Measurements from ENCODE around the gene GPR156.

Gene GPR156

GRCh38 chr3:120177707-120178306 is 107.2 kb downstream of the GPR156 start:
- no peak overlapping the region for H3K4me3 ChIP-seq (ENCODE audit: low read length)
- no peaks in the 10 kb centered on the region for H3K27me3 ChIP-seq (ENCODE audit: insufficient read depth, low read length)
- no peaks in the 10 kb centered on the region for H3K9me3 ChIP-seq (ENCODE audit: low read length)
- H3K36me3 ChIP-seq (ENCODE audit: insufficient read depth, low read length) = no peaks in the 10 kb centered on the region
- peak overlapping the region; percentile 30 for H2AFZ ChIP-seq (ENCODE audit: low read depth, low read length)
- peaks cover 5% of the 10 kb centered on the region for H3K4me1 ChIP-seq (ENCODE audit: insufficient read depth, low read length)

DNA sequence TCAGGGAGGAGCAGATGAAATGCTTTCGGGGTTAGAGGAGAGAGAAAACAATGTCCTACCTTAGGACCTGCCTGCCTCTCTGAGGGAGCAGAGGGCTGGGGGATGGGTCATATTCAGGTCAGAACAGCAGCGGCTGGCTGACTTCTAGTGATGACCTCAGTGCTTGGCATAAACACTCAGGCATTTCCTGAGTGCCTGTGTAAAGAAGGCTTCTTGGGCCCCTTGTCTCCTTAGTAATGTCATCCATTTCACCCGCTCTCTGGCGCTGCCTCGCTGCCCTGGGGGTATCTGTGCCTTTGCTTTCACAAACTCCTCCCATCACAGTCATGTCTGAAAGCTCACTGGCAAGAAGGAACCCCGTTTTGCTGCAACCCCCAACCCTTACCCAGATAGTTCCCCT is 107.9 kb downstream of the GPR156 start:
- Histone ChIP-seq H3K27me3 (ENCODE audit: insufficient read depth, low read length) (no peaks in the 10 kb centered on the region), H3K4me1 (ENCODE audit: insufficient read depth, low read length) (peaks cover 5% of the 10 kb centered on the region), H3K9me3 (ENCODE audit: low read length) (no peaks in the 10 kb centered on the region), H2AFZ (ENCODE audit: low read depth, low read length) (peak overlapping the region; percentile 30), H3K4me3 (ENCODE audit: low read length) (no peak overlapping the region), H3K36me3 (ENCODE audit: insufficient read depth, low read length) (no peaks in the 10 kb centered on the region)

- no peak overlapping the region for H2AFZ ChIP-seq (ENCODE audit: low read depth, low read length)
- H3K4me3 ChIP-seq (ENCODE audit: low read length) = no peak overlapping the region
- H3K4me1 ChIP-seq (ENCODE audit: insufficient read depth, low read length) = peaks cover 5% of the 10 kb centered on the region
- H3K9me3 ChIP-seq (ENCODE audit: low read length) = no peaks in the 10 kb centered on the region
- H3K27me3 ChIP-seq (ENCODE audit: insufficient read depth, low read length) = no peaks in the 10 kb centered on the region
- no peaks in the 10 kb centered on the region for H3K36me3 ChIP-seq (ENCODE audit: insufficient read depth, low read length)
These were observed 110.0 kb downstream of the GPR156 start for GRCh38 chr3:120174811-120175539.

- Histone ChIP-seq H3K27me3 (ENCODE audit: insufficient read depth, low read length) (no peaks in the 10 kb centered on the region), H3K36me3 (ENCODE audit: insufficient read depth, low read length) (no peaks in the 10 kb centered on the region), H3K9me3 (ENCODE audit: low read length) (no peaks in the 10 kb centered on the region), H3K4me3 (ENCODE audit: low read length) (no peak overlapping the region), H2AFZ (ENCODE audit: low read depth, low read length) (no peak overlapping the region), H3K4me1 (ENCODE audit: insufficient read depth, low read length) (peaks cover 5% of the 10 kb centered on the region)
These were observed 111.9 kb downstream of the GPR156 start for GRCh38 chr3:120173056-120173675.

- no peak overlapping the region for H3K4me3 ChIP-seq (ENCODE audit: low read length)
- H3K9me3 ChIP-seq (ENCODE audit: low read length) = no peaks in the 10 kb centered on the region
These were observed 113.0 kb downstream of the GPR156 start for GRCh38 chr3:120172070-120172469.

GRCh38 chr3:120171134-120171873 is 113.7 kb downstream of the GPR156 start:
- H3K36me3 ChIP-seq (ENCODE audit: insufficient read depth, low read length) = no peaks in the 10 kb centered on the region
- no peak overlapping the region for H2AFZ ChIP-seq (ENCODE audit: low read depth, low read length)
- H3K27me3 ChIP-seq (ENCODE audit: insufficient read depth, low read length) = no peaks in the 10 kb centered on the region
- no peaks in the 10 kb centered on the region for H3K9me3 ChIP-seq (ENCODE audit: low read length)
- H3K4me3 ChIP-seq (ENCODE audit: low read length) = no peak overlapping the region
- H3K4me1 ChIP-seq (ENCODE audit: insufficient read depth, low read length) = no peaks in the 10 kb centered on the region

More at GRCh38 chr3:120172070-120172469, 113.0 kb downstream of the GPR156 start:
- H2AFZ ChIP-seq (ENCODE audit: low read depth, low read length) = no peak overlapping the region
- no peaks in the 10 kb centered on the region for H3K27me3 ChIP-seq (ENCODE audit: insufficient read depth, low read length)
- H3K36me3 ChIP-seq (ENCODE audit: insufficient read depth, low read length) = no peaks in the 10 kb centered on the region
- peaks cover 1% of the 10 kb centered on the region for H3K4me1 ChIP-seq (ENCODE audit: insufficient read depth, low read length)

DNA sequence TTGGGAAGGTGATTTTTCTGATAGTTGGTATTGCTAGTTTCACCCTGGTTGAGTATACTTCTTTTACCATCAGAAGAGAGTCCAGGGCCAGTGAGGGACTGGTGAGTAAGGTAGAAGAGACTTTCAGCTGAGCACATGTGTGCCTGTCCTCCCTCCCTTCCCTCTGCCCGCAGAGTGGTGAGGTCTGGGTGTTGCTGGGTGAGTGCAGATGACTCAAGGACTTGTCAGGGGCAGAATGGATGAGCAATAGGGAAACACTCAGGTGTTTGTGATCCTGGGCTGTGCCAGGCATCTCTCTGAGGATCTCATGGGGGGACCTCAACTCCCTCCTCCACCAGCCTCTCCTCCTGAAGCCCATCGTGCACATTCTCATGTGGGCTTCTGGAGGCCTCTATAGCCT is 114.8 kb downstream of the GPR156 start:
- H3K36me3 ChIP-seq (ENCODE audit: insufficient read depth, low read length) = no peaks in the 10 kb centered on the region
- no peaks in the 10 kb centered on the region for H3K27me3 ChIP-seq (ENCODE audit: insufficient read depth, low read length)
- H3K4me3 ChIP-seq (ENCODE audit: low read length) = no peak overlapping the region
- no peak overlapping the region for H2AFZ ChIP-seq (ENCODE audit: low read depth, low read length)
- H3K9me3 ChIP-seq (ENCODE audit: low read length) = no peaks in the 10 kb centered on the region
- H3K4me1 ChIP-seq (ENCODE audit: insufficient read depth, low read length) = no peaks in the 10 kb centered on the region

DNA sequence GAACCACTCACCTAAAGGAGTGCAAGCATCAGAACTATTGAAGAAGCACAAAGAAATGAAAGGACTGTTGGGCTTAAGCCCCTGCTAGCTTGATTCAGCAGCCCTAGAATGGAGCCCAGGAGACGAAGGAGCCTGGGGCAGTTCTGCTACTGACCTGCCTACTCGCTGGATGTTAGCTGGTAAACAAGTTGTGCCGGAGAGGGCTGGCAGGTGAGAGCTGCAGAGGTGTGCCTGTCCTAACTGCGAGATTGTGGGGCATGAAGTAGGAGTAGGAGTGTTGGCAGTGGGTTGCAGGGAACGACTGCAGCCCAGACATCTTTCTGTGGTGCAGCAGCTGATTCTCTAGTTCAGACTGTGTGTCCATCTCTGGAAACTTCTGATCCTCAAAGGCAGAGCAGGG is 115.6 kb downstream of the GPR156 start:
- no peaks in the 10 kb centered on the region for H3K9me3 ChIP-seq (ENCODE audit: low read length)
- H3K36me3 ChIP-seq (ENCODE audit: insufficient read depth, low read length) = no peaks in the 10 kb centered on the region
- H3K4me3 ChIP-seq (ENCODE audit: low read length) = no peak overlapping the region
- no peak overlapping the region for H2AFZ ChIP-seq (ENCODE audit: low read depth, low read length)
- H3K27me3 ChIP-seq (ENCODE audit: insufficient read depth, low read length) = no peaks in the 10 kb centered on the region
- H3K4me1 ChIP-seq (ENCODE audit: insufficient read depth, low read length) = no peaks in the 10 kb centered on the region

- Histone ChIP-seq H3K27me3 (ENCODE audit: insufficient read depth, low read length) (no peaks in the 10 kb centered on the region), H3K4me3 (ENCODE audit: low read length) (no peak overlapping the region), H3K36me3 (ENCODE audit: insufficient read depth, low read length) (no peaks in the 10 kb centered on the region), H2AFZ (ENCODE audit: low read depth, low read length) (no peak overlapping the region), H3K9me3 (ENCODE audit: low read length) (no peaks in the 10 kb centered on the region), H3K4me1 (ENCODE audit: insufficient read depth, low read length) (no peaks in the 10 kb centered on the region)
These were observed 116.4 kb downstream of the GPR156 start for GRCh38 chr3:120168611-120169010.

GRCh38 chr3:120168038-120168437 is 117.0 kb downstream of the GPR156 start:
- Histone ChIP-seq H3K4me3 (ENCODE audit: low read length) (no peak overlapping the region), H3K27me3 (ENCODE audit: insufficient read depth, low read length) (no peaks in the 10 kb centered on the region), H2AFZ (ENCODE audit: low read depth, low read length) (no peak overlapping the region)

GRCh38 chr3:120167488-120167887 is 117.5 kb downstream of the GPR156 start:
- Histone ChIP-seq H3K27me3 (ENCODE audit: insufficient read depth, low read length) (no peaks in the 10 kb centered on the region), H3K4me3 (ENCODE audit: low read length) (no peak overlapping the region), H3K9me3 (ENCODE audit: low read length) (no peaks in the 10 kb centered on the region), H3K4me1 (ENCODE audit: insufficient read depth, low read length) (no peaks in the 10 kb centered on the region), H3K36me3 (ENCODE audit: insufficient read depth, low read length) (no peaks in the 10 kb centered on the region), H2AFZ (ENCODE audit: low read depth, low read length) (no peak overlapping the region)

More at GRCh38 chr3:120168038-120168437, 117.0 kb downstream of the GPR156 start:
- no peaks in the 10 kb centered on the region for H3K4me1 ChIP-seq (ENCODE audit: insufficient read depth, low read length)
- H3K9me3 ChIP-seq (ENCODE audit: low read length) = no peaks in the 10 kb centered on the region
- H3K36me3 ChIP-seq (ENCODE audit: insufficient read depth, low read length) = no peaks in the 10 kb centered on the region

DNA sequence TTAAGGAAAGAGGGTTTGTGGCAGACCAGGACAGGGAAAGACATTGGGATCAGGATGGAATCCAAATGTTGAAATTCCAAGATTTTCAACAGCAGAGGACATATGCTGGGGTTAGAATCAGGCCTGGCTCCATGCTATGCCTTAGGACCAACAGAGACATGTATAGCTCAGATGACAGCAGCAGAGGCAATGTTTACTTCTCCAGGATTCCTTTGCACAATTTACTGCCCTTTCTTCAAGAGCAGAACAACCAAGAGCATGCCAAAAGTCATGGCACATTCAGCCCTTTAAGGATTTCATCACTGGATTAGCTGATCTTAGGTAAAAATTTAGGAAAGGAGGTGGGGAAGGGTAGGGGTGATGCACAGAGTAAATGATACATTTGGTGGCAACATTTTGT is 121.2 kb downstream of the GPR156 start:
- Histone ChIP-seq H3K36me3 (ENCODE audit: insufficient read depth, low read length) (no peaks in the 10 kb centered on the region), H3K4me1 (ENCODE audit: insufficient read depth, low read length) (no peaks in the 10 kb centered on the region), H3K4me3 (ENCODE audit: low read length) (no peak overlapping the region), H3K9me3 (ENCODE audit: low read length) (no peaks in the 10 kb centered on the region), H2AFZ (ENCODE audit: low read depth, low read length) (no peak overlapping the region), H3K27me3 (ENCODE audit: insufficient read depth, low read length) (no peaks in the 10 kb centered on the region)

GRCh38 chr3:120163026-120163425 is 122.0 kb downstream of the GPR156 start:
- no peak overlapping the region for H3K4me3 ChIP-seq (ENCODE audit: low read length)
- H3K4me1 ChIP-seq (ENCODE audit: insufficient read depth, low read length) = no peaks in the 10 kb centered on the region
- H3K36me3 ChIP-seq (ENCODE audit: insufficient read depth, low read length) = no peaks in the 10 kb centered on the region
- H2AFZ ChIP-seq (ENCODE audit: low read depth, low read length) = no peak overlapping the region
- no peaks in the 10 kb centered on the region for H3K27me3 ChIP-seq (ENCODE audit: insufficient read depth, low read length)
- no peaks in the 10 kb centered on the region for H3K9me3 ChIP-seq (ENCODE audit: low read length)

All from neuron (in vitro differentiated cells).